ENCODE measurements around the gene KMT5C. TPM values are rescaled to one million over a fixed set of nuclear protein-coding genes. Genes with fewer than 3 reads are reported as not detected.

The KMT5C gene
- total RNA-seq, 2 donors from 2014 or later: 10.2 to 25.2 TPM

DNA sequence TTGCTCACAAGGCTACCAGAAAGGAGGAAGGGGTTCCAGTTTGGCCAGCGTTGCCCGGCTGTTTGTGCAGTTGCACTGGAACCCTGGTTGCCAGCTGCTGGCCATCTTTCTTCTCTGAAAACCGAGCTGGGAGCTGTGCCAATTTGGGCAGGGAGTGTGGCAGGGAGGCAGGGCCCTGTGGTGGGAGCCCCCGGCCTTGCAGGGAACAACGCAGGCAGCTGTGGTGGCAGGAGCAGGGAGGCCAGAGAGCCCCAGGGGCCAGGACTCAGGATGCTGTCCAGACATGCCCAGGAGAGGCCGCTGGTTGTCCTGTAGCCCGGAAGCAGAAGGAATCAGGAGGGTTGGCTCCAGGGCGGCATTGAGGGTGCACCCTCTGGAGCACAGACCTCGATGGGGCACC lies 4.8 kb downstream of the KMT5C start:
- Histone ChIP-seq H3K4me1 (ENCODE audit: control insufficient read depth in 1 of 2, low read depth in 2 of 2) (peaks cover 12 to 22% of the 10 kb centered on the region in 2 donors), H3K36me3 (peaks cover 15% of the 10 kb centered on the region), H3K4me3 (no peak overlapping the region), H3K27ac (no peak overlapping the region), H3K27me3 (replicated peaks; ENCODE audit: insufficient read depth) (no peaks in the 10 kb centered on the region), H3K9me3 (no peaks in the 10 kb centered on the region)
- TF ChIP-seq, protein P1, sequence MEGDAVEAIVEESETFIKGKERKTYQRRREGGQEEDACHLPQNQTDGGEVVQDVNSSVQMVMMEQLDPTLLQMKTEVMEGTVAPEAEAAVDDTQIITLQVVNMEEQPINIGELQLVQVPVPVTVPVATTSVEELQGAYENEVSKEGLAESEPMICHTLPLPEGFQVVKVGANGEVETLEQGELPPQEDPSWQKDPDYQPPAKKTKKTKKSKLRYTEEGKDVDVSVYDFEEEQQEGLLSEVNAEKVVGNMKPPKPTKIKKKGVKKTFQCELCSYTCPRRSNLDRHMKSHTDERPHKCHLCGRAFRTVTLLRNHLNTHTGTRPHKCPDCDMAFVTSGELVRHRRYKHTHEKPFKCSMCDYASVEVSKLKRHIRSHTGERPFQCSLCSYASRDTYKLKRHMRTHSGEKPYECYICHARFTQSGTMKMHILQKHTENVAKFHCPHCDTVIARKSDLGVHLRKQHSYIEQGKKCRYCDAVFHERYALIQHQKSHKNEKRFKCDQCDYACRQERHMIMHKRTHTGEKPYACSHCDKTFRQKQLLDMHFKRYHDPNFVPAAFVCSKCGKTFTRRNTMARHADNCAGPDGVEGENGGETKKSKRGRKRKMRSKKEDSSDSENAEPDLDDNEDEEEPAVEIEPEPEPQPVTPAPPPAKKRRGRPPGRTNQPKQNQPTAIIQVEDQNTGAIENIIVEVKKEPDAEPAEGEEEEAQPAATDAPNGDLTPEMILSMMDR (IDR thresholded peaks at IDR 0.05): no peak
- ATAC-seq (ENCODE audit: insufficient number of reproducible peaks, low FRiP score, low read depth) (no peak), DNase-seq (ENCODE audit: low spot score) (no peak)

DNA sequence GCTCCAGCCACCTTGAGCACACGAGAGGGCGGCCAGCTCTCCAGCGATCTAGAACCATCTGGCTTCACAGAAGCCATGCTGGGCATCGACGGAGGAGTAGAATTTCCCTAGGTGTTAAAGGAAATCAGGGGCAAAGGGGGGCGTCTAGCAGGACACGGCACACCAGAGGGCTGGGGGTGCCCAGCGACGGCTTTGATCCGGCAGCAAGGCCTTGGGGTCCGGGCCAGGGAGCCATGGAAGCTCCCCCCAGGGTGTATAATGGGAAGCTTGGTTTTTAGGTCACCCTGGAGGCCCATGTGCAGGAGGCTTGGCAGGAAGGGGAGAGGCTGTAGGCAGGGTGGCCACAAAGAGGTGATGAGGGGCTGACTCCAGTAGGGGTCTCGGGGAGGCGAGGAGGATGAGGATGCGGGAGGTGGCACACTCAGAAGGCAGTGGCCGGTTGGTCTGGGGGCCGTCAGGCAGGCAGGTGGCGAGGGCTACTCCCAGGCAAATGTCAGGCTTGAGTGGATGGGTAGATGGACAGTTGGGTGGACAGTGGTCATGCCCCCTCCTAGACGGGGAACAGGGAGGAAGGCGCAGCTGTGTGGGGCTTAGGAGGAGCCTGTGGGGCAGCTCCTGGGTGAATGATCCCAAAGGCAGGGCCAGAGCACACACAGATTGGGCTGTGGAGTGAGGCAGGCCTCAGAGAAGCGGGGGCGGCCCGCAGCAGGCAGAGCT lies 5.6 kb downstream of the KMT5C start:
- Histone ChIP-seq H3K36me3 (peaks cover 15% of the 10 kb centered on the region), H3K27ac (no peak overlapping the region), H3K27me3 (replicated peaks; ENCODE audit: insufficient read depth) (no peaks in the 10 kb centered on the region), H3K4me1 (ENCODE audit: control insufficient read depth in 1 of 2, low read depth in 2 of 2) (peaks cover 10 to 19% of the 10 kb centered on the region in 2 donors), H3K9me3 (no peaks in the 10 kb centered on the region), H3K4me3 (no peak overlapping the region)
- ATAC-seq (ENCODE audit: insufficient number of reproducible peaks, low FRiP score, low read depth) (no peak), DNase-seq (ENCODE audit: low spot score) (no peak)
- TF ChIP-seq, protein P1 (IDR thresholded peaks at IDR 0.05): no peak

DNA sequence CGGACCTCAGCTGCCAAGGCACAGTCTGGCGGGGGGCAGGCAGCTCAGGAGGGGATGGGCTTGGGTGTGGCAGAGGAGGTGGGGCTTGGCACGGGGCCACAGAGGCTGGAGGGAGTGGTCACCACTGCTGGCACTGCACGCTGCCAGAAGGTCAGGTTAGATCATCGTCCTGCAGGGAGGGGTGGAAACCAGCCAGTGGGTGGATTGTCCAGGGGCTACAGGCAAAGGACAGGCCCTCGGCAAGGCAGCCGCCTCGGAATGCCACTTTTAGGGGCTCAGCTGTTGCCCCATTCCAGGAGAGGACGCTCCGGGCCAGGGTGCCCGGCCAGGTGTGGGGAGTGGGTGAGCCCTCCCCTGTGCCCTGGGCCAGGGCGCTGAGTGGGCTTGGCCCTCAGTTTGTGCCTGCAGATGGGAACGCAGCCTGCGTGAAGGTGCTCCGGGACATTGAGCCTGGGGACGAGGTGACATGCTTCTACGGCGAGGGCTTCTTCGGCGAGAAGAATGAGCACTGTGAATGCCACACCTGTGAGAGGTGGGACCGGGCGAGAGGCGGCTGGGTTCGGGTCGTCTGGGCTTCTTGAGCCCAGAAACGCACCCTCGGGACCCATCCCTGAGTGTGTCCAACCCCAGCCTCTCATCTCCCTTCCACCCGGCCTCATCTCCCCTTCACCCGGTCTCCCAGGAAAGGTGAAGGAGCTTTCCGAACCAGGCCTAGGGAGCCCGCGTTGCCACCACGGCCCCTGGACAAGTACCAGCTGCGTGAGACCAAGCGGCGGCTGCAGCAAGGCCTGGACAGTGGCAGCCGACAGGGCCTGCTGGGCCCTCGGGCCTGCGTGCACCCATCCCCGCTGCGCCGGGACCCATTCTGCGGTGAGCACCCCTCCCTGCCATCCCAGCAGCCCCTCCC lies 6.4 kb downstream of the KMT5C start:
- peaks cover 15% of the 10 kb centered on the region for H3K36me3 ChIP-seq
- H3K27ac ChIP-seq: no peak overlapping the region
- TF ChIP-seq, protein P1 (IDR thresholded peaks at IDR 0.05): no peak
- DNase-seq (ENCODE audit: low spot score) (no peak), ATAC-seq (ENCODE audit: insufficient number of reproducible peaks, low FRiP score, low read depth) (no peak)
- peaks cover 2 to 11% of the 10 kb centered on the region in 2 donors for H3K4me1 ChIP-seq (ENCODE audit: control insufficient read depth in 1 of 2, low read depth in 2 of 2)
- no peaks in the 10 kb centered on the region for H3K9me3 ChIP-seq
- no peak overlapping the region for H3K4me3 ChIP-seq
- H3K27me3 ChIP-seq (replicated peaks; ENCODE audit: insufficient read depth): no peaks in the 10 kb centered on the region

DNA sequence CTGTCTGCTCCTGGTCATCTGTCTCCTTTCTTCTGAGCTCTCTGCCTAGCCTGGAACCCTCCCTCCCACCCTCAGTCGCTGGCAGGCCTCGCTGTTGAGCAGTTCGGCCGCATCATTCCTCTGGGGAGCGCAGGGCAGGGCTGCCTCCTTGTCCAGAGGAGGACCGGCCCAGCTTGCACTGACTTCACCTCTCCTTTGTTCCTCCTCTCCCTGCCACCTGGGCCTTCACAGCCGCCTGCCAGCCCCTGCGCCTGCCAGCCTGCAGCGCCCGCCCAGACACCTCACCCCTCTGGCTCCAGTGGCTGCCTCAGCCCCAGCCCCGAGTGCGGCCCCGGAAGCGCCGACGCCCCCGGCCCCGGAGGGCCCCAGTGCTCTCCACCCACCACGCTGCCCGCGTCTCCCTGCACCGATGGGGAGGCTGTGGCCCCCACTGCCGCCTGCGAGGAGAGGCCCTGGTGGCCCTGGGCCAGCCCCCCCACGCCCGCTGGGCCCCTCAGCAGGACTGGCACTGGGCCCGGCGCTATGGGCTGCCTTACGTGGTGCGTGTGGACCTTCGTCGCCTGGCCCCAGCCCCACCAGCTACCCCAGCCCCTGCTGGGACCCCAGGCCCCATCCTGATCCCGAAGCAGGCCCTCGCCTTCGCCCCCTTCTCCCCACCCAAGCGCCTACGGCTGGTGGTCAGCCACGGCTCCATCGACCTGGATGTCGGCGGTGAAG lies 7.2 kb downstream of the KMT5C start:
- TF ChIP-seq, protein P1 (IDR thresholded peaks at IDR 0.05): no peak
- H3K9me3 ChIP-seq: no peaks in the 10 kb centered on the region
- ATAC-seq (ENCODE audit: insufficient number of reproducible peaks, low FRiP score, low read depth) (no peak), DNase-seq (ENCODE audit: low spot score) (no peak)
- peaks cover 15% of the 10 kb centered on the region for H3K36me3 ChIP-seq
- H3K4me3 ChIP-seq: no peak overlapping the region
- no peaks in the 10 kb centered on the region for H3K27me3 ChIP-seq (replicated peaks; ENCODE audit: insufficient read depth)
- H3K4me1 ChIP-seq (ENCODE audit: control insufficient read depth in 1 of 2, low read depth in 2 of 2): peaks cover 0 to 3% of the 10 kb centered on the region in 2 donors
- no peak overlapping the region for H3K27ac ChIP-seq

Measured in thoracic aorta (tissue), 2 donors.